A673 (cell line): Measurements from ENCODE around the gene BRD2. TPM values are rescaled to one million over a fixed set of nuclear protein-coding genes. Genes with fewer than 3 reads are reported as not detected.

Experiments
- BruUV-seq: library from RNA; stranded (reverse); fragments of 400-500 nt; replicated peaks from 2 replicates; lab custom pipeline; 2021; lab: Mats Ljungman, UMichigan
- CTCF ChIA-PET: fragments of 300-600 bp; sonication (Branson Sonifier 250); formaldehyde crosslinking; loops from one replicate; lab custom pipeline; 2022; ENCODE audit warnings: antibody characterized with exemption; lab: Charles Lee
- POLR2A ChIA-PET: fragments of 300-600 bp; sonication (Branson Sonifier 250); formaldehyde crosslinking; loops from one replicate; lab custom pipeline; 2022; ENCODE audit warnings: antibody characterized with exemption; ENCODE audit not compliant: low non-redundant PET; lab: Charles Lee
- DNase-seq: peaks from one replicate; pipeline ENCODE4 v3.0.0-alpha.2; 2015; ENCODE audit warnings: low spot score
- H3K27ac ChIP-seq: fragments of 200-600 bp; sonication (generic); 2 replicates; pipeline ENCODE4 v1.5.1; 2016; ENCODE audit warnings: mixed run types, low read depth, mild to moderate bottlenecking, mixed read lengths, antibody characterized with exemption, low read length; ENCODE audit not compliant: poor library complexity, severe bottlenecking
- H3K27me3 ChIP-seq: fragments of 200-600 bp; sonication (generic); replicated peaks from 2 replicates; pipeline ENCODE4 v1.6.1; 2017; ENCODE audit warnings: mixed run types, low read depth, mild to moderate bottlenecking, mixed read lengths, antibody characterized with exemption, low read length; ENCODE audit not compliant: insufficient read depth, poor library complexity
- H3K36me3 ChIP-seq: fragments of 200-600 bp; sonication (generic); 2 replicates; pipeline ENCODE4 v1.6.1; 2016; ENCODE audit warnings: mixed run types, mild to moderate bottlenecking, mixed read lengths, antibody characterized with exemption, low read length; ENCODE audit not compliant: insufficient read depth, poor library complexity, severe bottlenecking
- H3K4me1 ChIP-seq: fragments of 200-600 bp; sonication (generic); 2 replicates; pipeline ENCODE4 v1.6.1; 2017; ENCODE audit warnings: mixed run types, mild to moderate bottlenecking, mixed read lengths, antibody characterized with exemption, low read length; ENCODE audit not compliant: insufficient read depth, poor library complexity, severe bottlenecking
- H3K4me3 ChIP-seq: fragments of 200-600 bp; sonication (generic); 2 replicates; pipeline ENCODE4 v1.5.1; 2016; ENCODE audit warnings: low read depth, mixed run types, mild to moderate bottlenecking, mixed read lengths, low read length; ENCODE audit not compliant: poor library complexity, severe bottlenecking
- H3K9me3 ChIP-seq: fragments of 200-600 bp; sonication (generic); 2 replicates; pipeline ENCODE4 v1.6.1; 2016; ENCODE audit warnings: mixed run types, low read depth, mild to moderate bottlenecking, mixed read lengths, antibody characterized with exemption, low read length; ENCODE audit not compliant: poor library complexity, severe bottlenecking
- CTCF ChIP-seq: fragments of 300-800, 200-600 bp; sonication (generic); conservative IDR thresholded peaks from 2 replicates; pipeline ENCODE4 v1.5.1; 2017; ENCODE audit warnings: low read depth, mild to moderate bottlenecking, antibody characterized with exemption, low read length, moderate library complexity, mixed read lengths
- EZH2 ChIP-seq: fragments of 200-600 bp; sonication (generic); IDR thresholded peaks from 2 replicates; pipeline ENCODE4 v1.6.1; 2017; ENCODE audit warnings: borderline replicate concordance, low read depth, mild to moderate bottlenecking, mixed read lengths, antibody characterized with exemption, low read length; ENCODE audit not compliant: poor library complexity, severe bottlenecking
- intact Hi-C: fragments of 100-400 bp; cut with micrococcal nuclease; formaldehyde crosslinking; loops from one replicate; pipeline ENCODE4 v1.10.0; 2022; ENCODE audit not compliant: unreplicated experiment
- total RNA-seq: library from RNA; stranded (reverse); gene quantifications from 2 replicates; pipeline ENCODE4 v1.2.3, GENCODE V29; 2021

Gene BRD2
- total RNA-seq, 1 experiment from 2014 or later, result 335 TPM

GRCh38 chr6:32937230-32937633 lies 31.2 kb upstream of the BRD2 start:
- no peak for DNase-seq
- no TSS peak for BruUV-seq
- Histone ChIP-seq H3K36me3 (no peaks in the 10 kb centered on the region), H3K27ac (no peak overlapping the region), H3K27me3 (peaks cover 17% of the 10 kb centered on the region), H3K4me3 (no peak overlapping the region), H3K9me3 (no peaks in the 10 kb centered on the region), H3K4me1 (peaks cover 8% of the 10 kb centered on the region)
- TF ChIP-seq CTCF (no peak), EZH2 (no peak)
- intact Hi-C loops, result no loop called here
- ChIA-PET CTCF (no interaction called here), POLR2A (no interaction called here)

DNA sequence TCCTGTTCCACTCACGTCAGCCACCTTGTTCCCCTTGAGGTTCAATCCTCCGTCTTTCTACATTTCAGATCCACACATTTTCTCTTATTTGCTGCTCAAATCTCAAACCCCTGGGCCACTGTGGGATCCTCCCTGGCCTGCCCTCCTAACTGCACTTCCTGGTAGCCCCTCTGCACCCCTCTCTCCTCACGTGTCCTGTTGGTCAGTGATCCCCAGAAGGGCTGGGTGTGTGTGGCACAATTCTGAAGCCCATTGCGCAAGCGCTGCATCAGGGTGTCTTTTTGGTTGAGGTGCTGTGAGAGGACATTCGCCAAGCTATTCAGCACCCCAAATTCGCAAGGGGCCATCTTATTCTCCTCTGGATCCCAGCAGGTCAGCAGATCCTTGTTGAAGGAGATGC lies 29.9 kb upstream of the BRD2 start:
- POLR2A ChIA-PET, result no interaction called here
- no peak for DNase-seq
- Histone ChIP-seq H3K9me3 (no peaks in the 10 kb centered on the region), H3K4me3 (no peak overlapping the region), H3K4me1 (peaks cover 8% of the 10 kb centered on the region), H3K27ac (no peak overlapping the region), H3K27me3 (peaks cover 17% of the 10 kb centered on the region), H3K36me3 (no peaks in the 10 kb centered on the region)
- intact Hi-C loops, result no loop called here
- CTCF ChIA-PET, result no interaction called here
- TF ChIP-seq CTCF (no peak), EZH2 (no peak)
- no TSS peak for BruUV-seq

DNA sequence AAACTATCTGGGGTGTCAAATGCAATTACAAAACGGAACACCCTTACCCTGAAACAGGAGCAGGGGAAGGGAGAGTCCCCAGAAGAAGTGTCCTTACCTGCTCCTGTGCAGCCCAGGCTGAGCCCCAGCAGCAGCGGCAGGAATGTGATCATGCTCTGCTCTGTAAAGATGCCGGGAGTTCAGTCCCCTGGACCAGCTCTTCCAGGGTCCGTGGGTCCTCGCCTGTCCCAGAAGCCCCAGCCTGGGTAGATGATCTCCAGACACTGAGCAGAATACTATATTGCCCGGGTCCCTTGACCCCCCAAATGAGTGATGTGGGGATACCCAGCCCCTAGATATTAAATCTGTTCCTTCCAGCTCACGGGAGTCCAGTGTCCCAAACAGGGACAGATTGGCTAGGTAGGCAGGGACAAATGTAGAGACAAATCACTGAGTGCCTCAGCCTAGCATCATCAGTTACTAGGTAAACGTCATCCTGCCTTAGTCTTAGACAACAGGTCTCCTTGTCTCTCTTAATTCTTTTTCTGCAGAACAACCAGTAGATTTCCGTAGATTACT lies 27.7 kb upstream of the BRD2 start, which contains the start of gene HLA-DMB:
HLA-DMB (minus strand) TSS at position 373 of the 558 bp plus-strand sequence; CDS start at position 152, 221 bp downstream.
- H3K27ac ChIP-seq, result peak within 1 kb of the TSS; percentile 54
- H3K4me1 ChIP-seq, result peaks cover 8% of the 10 kb centered on the region
- CTCF ChIA-PET, result interaction anchor here (1.2 to 1.6 kb wide), 2 partner anchors 44 to 72 kb away, joined by 3 to 6 read pairs; no protein-coding TSS in a partner anchor
- intact Hi-C loops, result no loop called here
- peaks cover 6% of the 10 kb centered on the region for H3K27me3 ChIP-seq
- no peak for TF ChIP-seq CTCF
- no peak for TF ChIP-seq EZH2
- POLR2A ChIA-PET, result interaction anchor here (0.6 kb wide), 1 partner anchor 44 kb away, joined by 3 read pairs; no protein-coding TSS in a partner anchor
- no peaks in the 10 kb centered on the region for H3K9me3 ChIP-seq
- DNase-seq, result peak; percentile 81
- BruUV-seq, result no TSS peak
- peak within 1 kb of the TSS; percentile 24 for H3K4me3 ChIP-seq
- H3K36me3 ChIP-seq, result no peaks in the 10 kb centered on the region
